Body of pancreas (tissue), 4 donors: Measurements from ENCODE around the gene PSMB5. TPM values are rescaled to one million over a fixed set of nuclear protein-coding genes. Genes with fewer than 3 reads are reported as not detected.

Experiments
- ATAC-seq: fragments of 150-250 bp; one replicate; pipeline ENCODE4 v1.9.1; 2016
- DNase-seq, 4 donors: peaks; one replicate each; pipeline ENCODE4 v3.0.0-alpha.2; 2019
- H3K27ac ChIP-seq, 4 donors: fragments of 200-600 bp; sonication (generic); 1 replicate in 3 of 4; 2 replicates in 1 of 4; pipeline versions ENCODE4 v1.5.1 to v1.6.1; 2016 to 2019; ENCODE audit warnings: mild to moderate bottlenecking in 1 of 4, mixed read lengths in 1 of 4, moderate library complexity in 1 of 4
- H3K27me3 ChIP-seq, 2 donors: fragments of 200-600 bp; sonication (generic); one replicate each; pipeline ENCODE4 v1.6.0; 2016; ENCODE audit warnings: mild to moderate bottlenecking in 1 of 2
- H3K36me3 ChIP-seq, 2 donors: fragments of 200-600 bp; sonication (generic); replicated peaks in 1 of 2; 2 replicates each; pipeline ENCODE4 v1.5.1; 2016; ENCODE audit warnings: low read depth in 2 of 2; ENCODE audit not compliant: insufficient read depth in 1 of 2
- H3K4me1 ChIP-seq: fragments of 200-600 bp; sonication (generic); one replicate; pipeline ENCODE4 v1.6.0; 2016
- H3K4me3 ChIP-seq, 2 donors: fragments of 200-600 bp; sonication (generic); 1 replicate in 1 of 2; 2 replicates in 1 of 2; pipeline ENCODE4 v1.5.1; 2016 to 2019
- H3K9me3 ChIP-seq, 3 donors: fragments of 200-600 bp; sonication (generic); 1 replicate in 2 of 3; 2 replicates in 1 of 3; pipeline ENCODE4 v1.5.1; 2016
- POLR2A ChIP-seq, 3 donors: fragments of 450-650 bp; IDR thresholded peaks; one replicate each; pipeline ENCODE4 v1.6.1; 2016; ENCODE audit warnings: antibody characterized with exemption in 3 of 3, mild to moderate bottlenecking in 2 of 3
- WGBS, 2 donors: methylation state at CpG; one replicate each; pipeline ENCODE4 v1.1.5; 2017; 5-methylcytosine and 5-hydroxymethylcytosine counted together
- intact Hi-C: fragments of 100-400 bp; cut with DNase I; formaldehyde crosslinking; loops from one replicate; pipeline ENCODE4 v1.15.1; 2023
- total RNA-seq, 2 donors: library from RNA; depleted of rRNA; stranded (reverse); fragments of >200 nt; gene quantifications; one replicate each; pipeline ENCODE4 v1.1.0, GENCODE V29; 2016
- TF ChIP-seq, protein P1 (sequence below), 7 experiments: fragments of 450-650 bp in 4 of 7; fragments of 200-600 bp in 3 of 7; sonication (generic) in 3 of 7; IDR thresholded peaks; one replicate each; pipeline ENCODE4 v1.5.1; 2016 to 2019; ENCODE audit warnings: antibody characterized with exemption in 7 of 7

PSMB5 gene
- 10 to 100 TPM; 47.0 to 93.3 TPM for total RNA-seq

- WGBS, 2 donors: 0 to 1% methylated on average over 6 to 36 of the region's 36 CpGs
- intact Hi-C loops: no loop called here
- Histone ChIP-seq H3K4me1 (peaks cover 17% of the 10 kb centered on the region), H3K9me3 (no peaks in the 10 kb centered on the region), H3K4me3 (peak within 1 kb of the TSS; percentile 57 to 79), H3K27ac (peak within 1 kb of the TSS; percentile 83 to 93 (median 88)), H3K27me3 (no peaks in the 10 kb centered on the region), H3K36me3 (peaks cover 0 to 5% of the 10 kb centered on the region in 2 donors)
- peak; percentile 97 for ATAC-seq
- TF ChIP-seq, protein P1, sequence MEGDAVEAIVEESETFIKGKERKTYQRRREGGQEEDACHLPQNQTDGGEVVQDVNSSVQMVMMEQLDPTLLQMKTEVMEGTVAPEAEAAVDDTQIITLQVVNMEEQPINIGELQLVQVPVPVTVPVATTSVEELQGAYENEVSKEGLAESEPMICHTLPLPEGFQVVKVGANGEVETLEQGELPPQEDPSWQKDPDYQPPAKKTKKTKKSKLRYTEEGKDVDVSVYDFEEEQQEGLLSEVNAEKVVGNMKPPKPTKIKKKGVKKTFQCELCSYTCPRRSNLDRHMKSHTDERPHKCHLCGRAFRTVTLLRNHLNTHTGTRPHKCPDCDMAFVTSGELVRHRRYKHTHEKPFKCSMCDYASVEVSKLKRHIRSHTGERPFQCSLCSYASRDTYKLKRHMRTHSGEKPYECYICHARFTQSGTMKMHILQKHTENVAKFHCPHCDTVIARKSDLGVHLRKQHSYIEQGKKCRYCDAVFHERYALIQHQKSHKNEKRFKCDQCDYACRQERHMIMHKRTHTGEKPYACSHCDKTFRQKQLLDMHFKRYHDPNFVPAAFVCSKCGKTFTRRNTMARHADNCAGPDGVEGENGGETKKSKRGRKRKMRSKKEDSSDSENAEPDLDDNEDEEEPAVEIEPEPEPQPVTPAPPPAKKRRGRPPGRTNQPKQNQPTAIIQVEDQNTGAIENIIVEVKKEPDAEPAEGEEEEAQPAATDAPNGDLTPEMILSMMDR (IDR thresholded peaks at IDR 0.05): peak in 4 of 7 experiments; percentile 32 to 48 (median 39)
- peak in 2 of 3 donors; percentile 69 to 75 for TF ChIP-seq POLR2A (IDR thresholded peaks at IDR 0.05)
- DNase-seq: peak; percentile 91 to 96 (median 94)
These were observed at the start of gene PSMB5 for GRCh38 chr14:23034498-23035302. Gene PSMB5 (minus strand): TSS chr14:23034900. CDS start chr14:23034881, 19 bp downstream.

GRCh38 chr14:23080474-23080873 lies 45.8 kb upstream of the PSMB5 start:
- intact Hi-C loops: no loop called here
- no peak for ATAC-seq
- 74 to 92% methylated on average over 1 of the region's 1 CpG for WGBS, 2 donors
- no peaks in the 10 kb centered on the region for H3K4me1 ChIP-seq
- H3K27me3 ChIP-seq: no peaks in the 10 kb centered on the region
- H3K4me3 ChIP-seq: no peak overlapping the region
- peaks cover 11 to 54% of the 10 kb centered on the region in 2 donors for H3K36me3 ChIP-seq
- H3K27ac ChIP-seq: no peak overlapping the region
- DNase-seq: no peak
- no peaks in the 10 kb centered on the region for H3K9me3 ChIP-seq
- TF ChIP-seq POLR2A (IDR thresholded peaks at IDR 0.05): no peak
- TF ChIP-seq, protein P1 (IDR thresholded peaks at IDR 0.05): no peak

DNA sequence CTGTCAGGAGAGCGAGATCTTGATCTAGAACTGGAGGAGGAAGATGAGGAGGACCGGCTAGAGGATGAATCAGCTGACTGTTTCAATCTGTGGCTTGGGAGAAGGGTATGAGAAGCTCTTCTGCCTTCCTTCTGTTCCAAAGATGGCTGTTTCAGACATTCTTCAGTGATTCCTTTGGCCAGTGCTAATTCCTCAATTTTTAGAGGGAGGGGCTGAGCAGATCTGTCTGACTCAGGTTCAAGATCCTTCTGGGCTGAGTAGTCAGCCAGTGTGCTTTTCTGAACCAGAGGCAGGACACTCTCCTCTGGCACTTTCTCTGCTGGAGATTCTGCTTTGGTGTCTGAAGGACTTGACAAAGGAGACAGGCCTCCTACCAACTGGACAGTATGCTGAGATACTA lies 45.0 kb upstream of the PSMB5 start:
- Histone ChIP-seq H3K27ac (no peak overlapping the region), H3K9me3 (no peaks in the 10 kb centered on the region), H3K27me3 (no peaks in the 10 kb centered on the region), H3K4me3 (no peak overlapping the region), H3K4me1 (no peaks in the 10 kb centered on the region), H3K36me3 (peaks cover 11 to 55% of the 10 kb centered on the region in 2 donors)
- TF ChIP-seq POLR2A (IDR thresholded peaks at IDR 0.05): no peak
- TF ChIP-seq, protein P1 (IDR thresholded peaks at IDR 0.05): no peak
- no peak for DNase-seq
- intact Hi-C loops: no loop called here
- WGBS, 2 donors: 83 to 95% methylated on average over 2 of the region's 2 CpGs
- ATAC-seq: no peak

- ATAC-seq: peak; percentile 45
- H3K4me1 ChIP-seq: no peaks in the 10 kb centered on the region
- DNase-seq: peak in 2 of 4 donors; percentile 40 to 75
- H3K27me3 ChIP-seq: no peaks in the 10 kb centered on the region
- H3K4me3 ChIP-seq: no peak overlapping the region
- peaks cover 11 to 55% of the 10 kb centered on the region in 2 donors for H3K36me3 ChIP-seq
- no peak for TF ChIP-seq POLR2A (IDR thresholded peaks at IDR 0.05)
- TF ChIP-seq, protein P1 (IDR thresholded peaks at IDR 0.05): no peak
- H3K9me3 ChIP-seq: no peaks in the 10 kb centered on the region
- intact Hi-C loops: no loop called here
- 45 to 49% methylated on average over 2 of the region's 2 CpGs for WGBS, 2 donors
- peak overlapping the region in 2 of 4 donors; percentile 16 to 38 for H3K27ac ChIP-seq
These were observed 44.0 kb upstream of the PSMB5 start for GRCh38 chr14:23078692-23079116.
